ENCODE data around the gene RHOBTB1. TPM values are rescaled to one million over a fixed set of nuclear protein-coding genes. Genes with fewer than 3 reads are reported as not detected.

The RHOBTB1 gene
- total RNA-seq, 2 experiments from 2014 or later: not detected

DNA sequence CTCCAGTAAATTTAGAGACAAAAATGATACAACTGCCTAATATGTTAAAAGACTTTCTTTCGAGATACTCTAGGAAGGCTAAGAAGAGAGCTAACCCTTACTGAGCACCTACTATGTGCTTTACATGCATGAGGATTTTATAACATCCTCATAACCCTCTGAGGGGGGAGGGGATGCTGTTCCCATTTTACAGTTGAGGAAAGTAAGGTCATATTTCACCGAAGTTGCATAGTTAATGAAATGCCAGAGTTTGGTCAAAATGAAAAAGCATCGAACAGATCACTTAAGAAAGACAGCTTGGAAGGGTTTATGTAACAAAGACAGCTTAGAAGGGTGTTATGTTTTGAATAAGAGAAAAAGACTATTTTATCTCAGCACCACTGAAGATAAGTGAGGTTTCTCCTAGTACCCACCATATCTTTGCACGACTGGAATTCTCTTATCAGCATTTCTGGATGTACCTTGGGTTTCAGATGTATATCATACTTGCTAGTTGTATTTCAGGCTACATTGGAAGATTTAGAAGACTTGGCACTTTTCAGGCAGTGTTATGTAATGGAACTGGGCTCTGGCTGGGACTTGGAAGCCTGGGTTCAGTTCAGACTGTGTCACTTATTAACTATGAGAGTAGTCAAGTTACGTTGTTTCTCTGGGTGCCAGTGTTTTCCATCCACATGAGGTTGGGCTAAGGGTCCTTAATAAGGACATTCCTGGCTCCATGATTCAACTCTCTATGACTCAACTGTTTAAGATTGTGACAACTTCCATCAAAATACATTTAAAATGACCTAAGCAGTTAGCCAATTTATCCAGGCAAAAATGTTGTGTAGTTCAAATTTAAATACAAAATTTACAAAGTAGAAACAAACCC lies 6.0 kb downstream of the RHOBTB1 start:
- no peaks in the 10 kb centered on the region for H3K36me3 ChIP-seq (ENCODE audit: insufficient read depth, low read length)
- no peak overlapping the region for H3K4me3 ChIP-seq (ENCODE audit: low read depth, low read length, poor library complexity, severe bottlenecking)
- TF ChIP-seq EZH2phosphoT487 (IDR thresholded peaks at IDR 0.05; ENCODE audit: borderline replicate concordance, low read depth, low read length): no peak
- TF ChIP-seq, protein P1, sequence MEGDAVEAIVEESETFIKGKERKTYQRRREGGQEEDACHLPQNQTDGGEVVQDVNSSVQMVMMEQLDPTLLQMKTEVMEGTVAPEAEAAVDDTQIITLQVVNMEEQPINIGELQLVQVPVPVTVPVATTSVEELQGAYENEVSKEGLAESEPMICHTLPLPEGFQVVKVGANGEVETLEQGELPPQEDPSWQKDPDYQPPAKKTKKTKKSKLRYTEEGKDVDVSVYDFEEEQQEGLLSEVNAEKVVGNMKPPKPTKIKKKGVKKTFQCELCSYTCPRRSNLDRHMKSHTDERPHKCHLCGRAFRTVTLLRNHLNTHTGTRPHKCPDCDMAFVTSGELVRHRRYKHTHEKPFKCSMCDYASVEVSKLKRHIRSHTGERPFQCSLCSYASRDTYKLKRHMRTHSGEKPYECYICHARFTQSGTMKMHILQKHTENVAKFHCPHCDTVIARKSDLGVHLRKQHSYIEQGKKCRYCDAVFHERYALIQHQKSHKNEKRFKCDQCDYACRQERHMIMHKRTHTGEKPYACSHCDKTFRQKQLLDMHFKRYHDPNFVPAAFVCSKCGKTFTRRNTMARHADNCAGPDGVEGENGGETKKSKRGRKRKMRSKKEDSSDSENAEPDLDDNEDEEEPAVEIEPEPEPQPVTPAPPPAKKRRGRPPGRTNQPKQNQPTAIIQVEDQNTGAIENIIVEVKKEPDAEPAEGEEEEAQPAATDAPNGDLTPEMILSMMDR (conservative IDR thresholded peaks at IDR 0.05; ENCODE audit: low read length): no peak
- H3K4me1 ChIP-seq (ENCODE audit: insufficient read depth, low read length, poor library complexity, severe bottlenecking): no peaks in the 10 kb centered on the region
- H4K20me1 ChIP-seq (ENCODE audit: insufficient read depth, low read length): no peaks in the 10 kb centered on the region
- H3K79me2 ChIP-seq (ENCODE audit: insufficient read depth, low read depth, low read length): no peaks in the 10 kb centered on the region
- H2AFZ ChIP-seq (ENCODE audit: low read length): no peak overlapping the region
- ChIA-PET POLR2A (no interaction called here), CTCF (ENCODE audit: unreplicated experiment) (no interaction called here)
- BruUV-seq (replicated peaks): no TSS peak
- no peaks in the 10 kb centered on the region for H3K9me2 ChIP-seq (ENCODE audit: insufficient read depth, low read length)
- H3K27ac ChIP-seq (ENCODE audit: low read depth, low read length, poor library complexity, severe bottlenecking): no peak overlapping the region
- no peak overlapping the region for H3K4me2 ChIP-seq (ENCODE audit: low read length)
- intact Hi-C loops (cut with micrococcal nuclease; ENCODE audit: unreplicated experiment): no loop called here
- DNase-seq (ENCODE audit: low spot score): no peak
- no peaks in the 10 kb centered on the region for H3K9me3 ChIP-seq (ENCODE audit: low read length)

DNA sequence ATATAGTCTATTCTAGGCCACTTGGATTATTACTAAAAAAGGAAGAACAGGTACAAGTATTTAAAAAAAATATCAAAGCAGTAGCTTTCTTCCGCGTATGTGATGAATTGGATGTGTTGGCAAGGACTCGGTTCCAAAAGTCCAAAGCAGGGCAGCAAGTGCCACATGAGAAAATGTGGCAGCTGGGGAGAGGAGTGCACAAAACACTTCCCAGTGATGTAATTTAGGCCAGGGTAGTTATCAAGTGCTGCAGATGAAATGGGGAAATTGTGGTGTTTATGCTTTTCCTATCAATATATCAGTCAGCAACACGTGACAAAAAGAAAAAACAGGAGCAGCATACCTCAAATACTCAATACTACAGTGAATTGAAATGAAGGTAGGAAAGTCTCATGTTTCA lies 7.0 kb downstream of the RHOBTB1 start:
- intact Hi-C loops (cut with micrococcal nuclease; ENCODE audit: unreplicated experiment): no loop called here
- Histone ChIP-seq H3K4me1 (ENCODE audit: insufficient read depth, low read length, poor library complexity, severe bottlenecking) (no peaks in the 10 kb centered on the region), H2AFZ (ENCODE audit: low read length) (no peak overlapping the region), H3K79me2 (ENCODE audit: insufficient read depth, low read depth, low read length) (no peaks in the 10 kb centered on the region), H3K4me2 (ENCODE audit: low read length) (no peak overlapping the region), H3K4me3 (ENCODE audit: low read depth, low read length, poor library complexity, severe bottlenecking) (no peak overlapping the region), H3K9me3 (ENCODE audit: low read length) (no peaks in the 10 kb centered on the region), H4K20me1 (ENCODE audit: insufficient read depth, low read length) (no peaks in the 10 kb centered on the region), H3K9me2 (ENCODE audit: insufficient read depth, low read length) (no peaks in the 10 kb centered on the region), H3K27ac (ENCODE audit: low read depth, low read length, poor library complexity, severe bottlenecking) (no peak overlapping the region), H3K36me3 (ENCODE audit: insufficient read depth, low read length) (no peaks in the 10 kb centered on the region)
- CTCF ChIA-PET (ENCODE audit: unreplicated experiment): no interaction called here
- TF ChIP-seq, protein P1 (conservative IDR thresholded peaks at IDR 0.05; ENCODE audit: low read length): no peak
- no peak for TF ChIP-seq EZH2phosphoT487 (IDR thresholded peaks at IDR 0.05; ENCODE audit: borderline replicate concordance, low read depth, low read length)
- BruUV-seq (replicated peaks): no TSS peak
- POLR2A ChIA-PET: no interaction called here
- DNase-seq (ENCODE audit: low spot score): no peak

All from OCI-LY7 (cell line).